Measurements from ENCODE around the gene RARG.

Gene RARG

GRCh38 chr12:53223389-53224060 is 8.5 kb downstream of the RARG start:
- no peak for DNase-seq (ENCODE audit: low spot score)

GRCh38 chr12:53222806-53223261 is 9.2 kb downstream of the RARG start:
- DNase-seq (ENCODE audit: low spot score) = no peak

GRCh38 chr12:53222170-53222721 is 9.8 kb downstream of the RARG start:
- no peak for DNase-seq (ENCODE audit: low spot score)

GRCh38 chr12:53221203-53222080 is 10.6 kb downstream of the RARG start:
- DNase-seq (ENCODE audit: low spot score) = peak; percentile 79

GRCh38 chr12:53220694-53221202 is 11.3 kb downstream of the RARG start:
- peak; percentile 100 for DNase-seq (ENCODE audit: low spot score)

GRCh38 chr12:53219956-53220693 is 11.9 kb downstream of the RARG start:
- DNase-seq (ENCODE audit: low spot score) = peak; percentile 81

- peak; percentile 61 for DNase-seq (ENCODE audit: low spot score)
These were observed 12.6 kb downstream of the RARG start for GRCh38 chr12:53219292-53219955.

GRCh38 chr12:53218551-53219291 is 13.3 kb downstream of the RARG start:
- DNase-seq (ENCODE audit: low spot score) = no peak

GRCh38 chr12:53217931-53218307 is 14.1 kb downstream of the RARG start:
- DNase-seq (ENCODE audit: low spot score) = no peak

- DNase-seq (ENCODE audit: low spot score) = no peak
These were observed 14.7 kb downstream of the RARG start for GRCh38 chr12:53217051-53217930.

GRCh38 chr12:53215497-53215896 is 16.5 kb downstream of the RARG start:
- DNase-seq (ENCODE audit: low spot score) = no peak

GRCh38 chr12:53214687-53215455 is 17.1 kb downstream of the RARG start:
- no peak for DNase-seq (ENCODE audit: low spot score)

- no peak for DNase-seq (ENCODE audit: low spot score)
These were observed 17.8 kb downstream of the RARG start for GRCh38 chr12:53214221-53214620.

GRCh38 chr12:53213348-53213747 is 18.7 kb downstream of the RARG start:
- DNase-seq (ENCODE audit: low spot score) = peak; percentile 96

- DNase-seq (ENCODE audit: low spot score) = no peak
These were observed 19.1 kb downstream of the RARG start for GRCh38 chr12:53212931-53213330.

- DNase-seq (ENCODE audit: low spot score) = peak; percentile 74
These were observed 20.3 kb downstream of the RARG start for GRCh38 chr12:53211476-53212381.

- no peak for DNase-seq (ENCODE audit: low spot score)
These were observed 21.2 kb downstream of the RARG start for GRCh38 chr12:53210843-53211242.
